ENCODE measurements around the gene ITPKA. TPM values are rescaled to one million over a fixed set of nuclear protein-coding genes. Genes with fewer than 3 reads are reported as not detected.
A peak's percentile ranks its signal among the peaks of the same experiment; 100 is the strongest.

ITPKA gene
- total RNA-seq (ENCODE audit: unreplicated experiment): 1.1 TPM
- long read RNA-seq: 0 reads

DNA sequence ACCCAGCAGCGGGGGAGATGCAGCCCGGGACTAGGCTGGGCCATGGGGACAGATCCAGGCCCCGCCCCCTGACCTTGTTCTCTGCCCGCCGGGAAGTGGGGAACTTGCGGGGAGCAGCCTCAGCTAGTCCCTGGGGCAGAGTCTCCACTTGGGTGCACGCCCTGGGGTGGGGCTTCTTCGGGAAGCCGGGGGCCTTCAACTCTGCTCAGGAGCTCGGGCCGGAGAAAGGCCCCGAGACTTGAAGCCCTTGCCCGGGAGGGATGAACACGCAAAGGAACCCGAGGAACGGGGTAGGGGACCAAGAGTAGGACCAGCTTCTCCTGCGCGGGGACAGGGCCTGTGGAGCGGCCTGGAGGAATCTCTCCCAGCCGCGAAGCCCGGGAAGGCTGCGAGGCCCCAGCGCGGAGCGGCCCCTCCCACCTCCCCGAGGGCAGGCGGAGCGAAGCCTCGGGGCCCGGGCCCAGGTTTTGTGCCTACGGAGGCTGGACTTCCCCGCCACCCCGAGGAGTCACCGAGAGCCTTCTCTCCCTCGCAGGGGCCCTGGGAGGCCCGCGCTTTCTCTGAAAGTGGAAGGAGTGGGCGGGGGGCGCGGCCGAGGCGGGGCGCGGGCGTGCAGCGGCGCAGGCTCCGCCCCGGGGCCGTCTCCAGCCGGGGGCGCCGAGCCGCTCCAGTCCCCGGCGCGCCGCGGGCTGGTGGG, at the start of gene ITPKA:
TSS of gene ITPKA (plus strand) at position 670 of the 697 bp plus-strand sequence. CDS start 54 bp downstream, outside the sequence.
- peak; percentile 61 for DNase-seq
- peak within 1 kb of the TSS; percentile 79 for H3K4me3 Mint-ChIP-seq (ENCODE audit: unreplicated experiment)
- H3K27ac Mint-ChIP-seq (ENCODE audit: unreplicated experiment): no peak within 1 kb of the TSS
- TF ChIP-seq, protein P1, sequence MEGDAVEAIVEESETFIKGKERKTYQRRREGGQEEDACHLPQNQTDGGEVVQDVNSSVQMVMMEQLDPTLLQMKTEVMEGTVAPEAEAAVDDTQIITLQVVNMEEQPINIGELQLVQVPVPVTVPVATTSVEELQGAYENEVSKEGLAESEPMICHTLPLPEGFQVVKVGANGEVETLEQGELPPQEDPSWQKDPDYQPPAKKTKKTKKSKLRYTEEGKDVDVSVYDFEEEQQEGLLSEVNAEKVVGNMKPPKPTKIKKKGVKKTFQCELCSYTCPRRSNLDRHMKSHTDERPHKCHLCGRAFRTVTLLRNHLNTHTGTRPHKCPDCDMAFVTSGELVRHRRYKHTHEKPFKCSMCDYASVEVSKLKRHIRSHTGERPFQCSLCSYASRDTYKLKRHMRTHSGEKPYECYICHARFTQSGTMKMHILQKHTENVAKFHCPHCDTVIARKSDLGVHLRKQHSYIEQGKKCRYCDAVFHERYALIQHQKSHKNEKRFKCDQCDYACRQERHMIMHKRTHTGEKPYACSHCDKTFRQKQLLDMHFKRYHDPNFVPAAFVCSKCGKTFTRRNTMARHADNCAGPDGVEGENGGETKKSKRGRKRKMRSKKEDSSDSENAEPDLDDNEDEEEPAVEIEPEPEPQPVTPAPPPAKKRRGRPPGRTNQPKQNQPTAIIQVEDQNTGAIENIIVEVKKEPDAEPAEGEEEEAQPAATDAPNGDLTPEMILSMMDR (IDR thresholded peaks at IDR 0.05; ENCODE audit: partially characterized antibody, unreplicated experiment): no peak
- no peaks in the 10 kb centered on the region for H3K36me3 Mint-ChIP-seq (ENCODE audit: unreplicated experiment)
- H3K9me3 Mint-ChIP-seq (ENCODE audit: unreplicated experiment): peaks cover 8% of the 10 kb centered on the region
- H3K27me3 Mint-ChIP-seq (ENCODE audit: unreplicated experiment): peaks cover 24% of the 10 kb centered on the region
- H3K4me1 Mint-ChIP-seq (ENCODE audit: low read depth, unreplicated experiment): peaks cover 6% of the 10 kb centered on the region

DNA sequence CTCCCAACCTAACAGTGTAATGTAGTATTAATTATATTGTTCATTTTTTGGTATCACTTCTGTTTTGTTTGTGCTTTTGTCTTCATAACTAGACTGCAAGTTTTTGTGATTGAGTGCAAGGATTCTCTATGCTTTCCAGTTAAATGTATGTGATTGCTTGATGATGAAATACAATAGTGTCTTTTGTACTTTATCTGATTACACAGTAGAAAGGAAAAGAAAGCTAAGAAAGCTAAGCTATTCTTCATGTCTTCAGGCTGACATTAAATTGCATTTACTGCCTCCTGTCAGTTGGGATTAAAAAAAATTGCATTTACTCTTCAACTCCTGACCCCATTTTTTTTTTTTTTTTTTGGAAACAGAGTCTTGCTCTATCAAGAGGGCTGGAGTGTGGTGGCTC, 48.3 kb upstream of the ITPKA start:
- Mint-ChIP-seq H3K9me3 (ENCODE audit: unreplicated experiment) (no peaks in the 10 kb centered on the region), H3K4me3 (ENCODE audit: unreplicated experiment) (no peak overlapping the region), H3K27me3 (ENCODE audit: unreplicated experiment) (no peaks in the 10 kb centered on the region), H3K4me1 (ENCODE audit: low read depth, unreplicated experiment) (no peaks in the 10 kb centered on the region), H3K27ac (ENCODE audit: unreplicated experiment) (no peak overlapping the region), H3K36me3 (ENCODE audit: unreplicated experiment) (no peaks in the 10 kb centered on the region)
- DNase-seq: no peak
- TF ChIP-seq, protein P1 (IDR thresholded peaks at IDR 0.05; ENCODE audit: partially characterized antibody, unreplicated experiment): no peak

DNA sequence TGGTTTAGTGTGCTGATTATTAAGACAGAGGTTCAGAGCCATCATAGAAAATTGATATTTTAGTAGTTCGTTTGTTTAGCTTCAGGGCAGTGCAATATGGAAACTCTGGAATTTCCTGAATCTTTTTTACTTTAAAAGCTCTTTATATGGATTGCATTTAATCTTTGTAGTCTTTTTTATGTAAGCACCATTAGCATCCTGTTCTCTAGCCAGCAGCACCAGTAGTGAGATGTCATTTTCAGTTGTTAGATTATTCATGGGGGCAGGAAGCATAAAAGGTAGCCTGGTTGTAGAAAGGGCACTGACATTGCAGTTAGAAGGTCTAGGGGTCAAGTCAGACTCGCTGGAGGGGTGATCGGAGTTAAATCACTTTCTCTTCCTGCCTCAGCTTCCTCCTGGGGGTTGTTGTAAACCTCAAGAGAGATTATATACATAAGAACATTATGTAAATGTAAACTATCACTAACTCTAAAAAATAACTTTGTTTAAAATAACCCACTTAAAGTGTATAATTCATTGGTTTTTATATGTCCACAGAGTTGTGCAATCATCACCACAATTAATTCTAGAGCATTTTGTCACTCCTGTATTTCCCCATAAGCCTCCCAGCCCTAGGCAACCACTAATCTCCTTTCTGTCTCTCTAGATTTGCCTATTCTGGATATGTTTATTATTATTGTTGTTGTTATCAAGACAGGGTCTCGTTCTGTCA, 31.4 kb upstream of the ITPKA start:
- no peaks in the 10 kb centered on the region for H3K36me3 Mint-ChIP-seq (ENCODE audit: unreplicated experiment)
- TF ChIP-seq, protein P1 (IDR thresholded peaks at IDR 0.05; ENCODE audit: partially characterized antibody, unreplicated experiment): no peak
- no peak overlapping the region for H3K4me3 Mint-ChIP-seq (ENCODE audit: unreplicated experiment)
- H3K27me3 Mint-ChIP-seq (ENCODE audit: unreplicated experiment): peaks cover 3% of the 10 kb centered on the region
- no peak overlapping the region for H3K27ac Mint-ChIP-seq (ENCODE audit: unreplicated experiment)
- no peaks in the 10 kb centered on the region for H3K4me1 Mint-ChIP-seq (ENCODE audit: low read depth, unreplicated experiment)
- peaks cover 3% of the 10 kb centered on the region for H3K9me3 Mint-ChIP-seq (ENCODE audit: unreplicated experiment)
- DNase-seq: no peak

DNA sequence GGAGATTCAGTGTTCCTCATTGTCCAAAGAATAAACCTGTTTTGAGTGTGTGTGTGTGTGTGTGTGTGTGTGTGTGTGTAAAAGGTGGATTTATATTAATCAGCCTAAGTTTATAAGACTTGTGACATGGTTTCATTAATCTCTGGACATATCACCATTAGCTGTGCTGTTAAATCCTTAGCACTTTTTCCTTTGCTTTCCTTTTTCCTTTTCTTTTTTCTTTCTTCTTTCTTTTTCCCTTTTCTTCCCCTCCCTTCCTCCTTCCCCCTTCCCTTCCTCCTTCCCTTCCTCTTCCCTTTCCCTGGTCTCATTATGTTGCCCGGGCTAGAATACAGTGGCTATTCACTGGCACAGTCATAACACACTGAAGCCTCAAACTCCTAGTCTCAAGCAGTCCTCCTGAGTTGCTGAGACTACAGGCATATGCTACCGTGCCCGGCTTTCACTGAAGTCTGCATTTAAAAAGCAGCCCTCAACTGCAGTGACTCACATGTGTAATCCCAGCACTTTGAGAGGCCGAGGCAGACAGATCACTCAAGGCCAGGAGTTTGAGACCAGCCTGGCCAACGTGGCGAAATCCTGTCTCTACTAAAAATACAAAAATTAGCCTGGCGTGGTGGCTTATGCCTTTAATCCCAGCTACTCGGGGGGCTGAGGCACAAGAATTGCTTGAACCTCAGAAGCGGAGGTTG, 28.6 kb upstream of the ITPKA start:
- Mint-ChIP-seq H3K27me3 (ENCODE audit: unreplicated experiment) (peaks cover 5% of the 10 kb centered on the region), H3K4me3 (ENCODE audit: unreplicated experiment) (no peak overlapping the region), H3K27ac (ENCODE audit: unreplicated experiment) (no peak overlapping the region), H3K36me3 (ENCODE audit: unreplicated experiment) (peaks cover 5% of the 10 kb centered on the region), H3K9me3 (ENCODE audit: unreplicated experiment) (peaks cover 3% of the 10 kb centered on the region), H3K4me1 (ENCODE audit: low read depth, unreplicated experiment) (no peaks in the 10 kb centered on the region)
- no peak for DNase-seq
- TF ChIP-seq, protein P1 (IDR thresholded peaks at IDR 0.05; ENCODE audit: partially characterized antibody, unreplicated experiment): no peak
